Neural progenitor cell (in vitro differentiated cells): ENCODE data around the gene NAV1.

Source experiments
- CTCF ChIP-seq: fragments of 200-600 bp; sonication (generic); IDR thresholded peaks from 2 replicates; pipeline ENCODE4 v1.5.1; 2017; ENCODE audit warnings: antibody characterized with exemption, mild to moderate bottlenecking
- EZH2 ChIP-seq: fragments of 200-600 bp; sonication (generic); IDR thresholded peaks from 2 replicates; pipeline ENCODE4 v1.6.1; 2017; ENCODE audit warnings: antibody characterized with exemption, mild to moderate bottlenecking, moderate library complexity
- EZH2phosphoT487 ChIP-seq: fragments of 200-600 bp; sonication (generic); IDR thresholded peaks from 2 replicates; pipeline ENCODE4 v1.6.1; 2017; ENCODE audit warnings: antibody characterized with exemption

GRCh38 chr1:201570886-201571624 lies 32.1 kb downstream of the NAV1 start:
- TF ChIP-seq EZH2 (no peak), EZH2phosphoT487 (no peak), CTCF (no peak)
